Ishikawa (cell line): Measurements from ENCODE around the gene ARMC8.

Source experiments
- CEBPB ChIP-seq: IDR thresholded peaks from 2 replicates; pipeline ENCODE4 v1.6.1; 2012
- CREB1 ChIP-seq: IDR thresholded peaks from 2 replicates; pipeline ENCODE4 v1.6.1; 2012; ENCODE audit warnings: low read depth
- EGR1 ChIP-seq: IDR thresholded peaks from 2 replicates; pipeline ENCODE4 v1.6.1; 2012
- EP300 ChIP-seq: IDR thresholded peaks from 2 replicates; pipeline ENCODE4 v1.6.1; 2012; ENCODE audit warnings: borderline replicate concordance
- FOXM1 ChIP-seq: IDR thresholded peaks from 2 replicates; pipeline ENCODE4 v1.6.1; 2012; ENCODE audit warnings: low read depth, borderline replicate concordance
- MAX ChIP-seq: IDR thresholded peaks from 2 replicates; pipeline ENCODE4 v1.6.1; 2012
- NFIC ChIP-seq: IDR thresholded peaks from 2 replicates; pipeline ENCODE4 v1.6.1; 2012
- RAD21 ChIP-seq: IDR thresholded peaks from 2 replicates; pipeline ENCODE4 v1.6.1; 2012; ENCODE audit warnings: low read depth
- REST ChIP-seq: IDR thresholded peaks from 2 replicates; pipeline ENCODE4 v1.6.1; 2012; ENCODE audit warnings: low read depth, mild to moderate bottlenecking
- TAF1 ChIP-seq: IDR thresholded peaks from 2 replicates; pipeline ENCODE4 v1.6.1; 2012; ENCODE audit warnings: low read depth, mild to moderate bottlenecking
- TCF12 ChIP-seq: IDR thresholded peaks from 2 replicates; pipeline ENCODE4 v1.6.1; 2012; ENCODE audit warnings: low read depth
- TEAD4 ChIP-seq: IDR thresholded peaks from 2 replicates; pipeline ENCODE4 v1.6.1; 2012
- USF1 ChIP-seq: IDR thresholded peaks from 2 replicates; pipeline ENCODE4 v1.6.1; 2012
- YY1 ChIP-seq: IDR thresholded peaks from 2 replicates; pipeline ENCODE4 v1.6.1; 2012; ENCODE audit warnings: low read depth
- ZBTB7A ChIP-seq: IDR thresholded peaks from 2 replicates; pipeline ENCODE4 v1.6.1; 2012; ENCODE audit warnings: low read depth

ARMC8 gene

GRCh38 chr3:138173769-138174420 lies 13.2 kb upstream of the ARMC8 start:
- TF ChIP-seq YY1 (no peak), TAF1 (no peak), MAX (no peak), CREB1 (no peak), ZBTB7A (no peak), CEBPB (no peak), TEAD4 (no peak), RAD21 (no peak), NFIC (no peak), EP300 (no peak), FOXM1 (no peak), EGR1 (no peak), USF1 (no peak), TCF12 (no peak), REST (no peak)

- TF ChIP-seq REST (no peak), YY1 (peak; percentile 67; the same call in 1 of the 2 replicates), CREB1 (0 out of 2 replicates have a peak, but pooled peaks have one; percentile 9), CEBPB (no peak), TAF1 (peak; percentile 91), TCF12 (peak; percentile 61), RAD21 (no peak), ZBTB7A (no peak), TEAD4 (0 out of 2 replicates have a peak, but pooled peaks have one; percentile 10), USF1 (peak; percentile 27; the same call in 1 of the 2 replicates), MAX (peak; percentile 85), NFIC (no peak), EP300 (peak; percentile 37; the same call in 1 of the 2 replicates), EGR1 (no peak), FOXM1 (no peak)
Observed at GRCh38 chr3:138174421-138175131, 12.5 kb upstream of the ARMC8 start, which contains the start of gene DBR1. Gene DBR1 (minus strand): TSS chr3:138174921. CDS start chr3:138174795, 126 bp downstream.

GRCh38 chr3:138180375-138181029 lies 6.6 kb upstream of the ARMC8 start:
- peak; percentile 77 for TF ChIP-seq RAD21
- TF ChIP-seq TEAD4 = no peak

- TF ChIP-seq REST = no peak
- TF ChIP-seq CREB1 = no peak
- TF ChIP-seq ZBTB7A = no peak
- no peak for TF ChIP-seq EGR1
- TF ChIP-seq TEAD4 = no peak
- no peak for TF ChIP-seq YY1
- TF ChIP-seq TAF1 = no peak
- TF ChIP-seq CEBPB = no peak
- no peak for TF ChIP-seq EP300
- no peak for TF ChIP-seq MAX
- no peak for TF ChIP-seq TCF12
- TF ChIP-seq FOXM1 = no peak
- no peak for TF ChIP-seq RAD21
- no peak for TF ChIP-seq NFIC
- TF ChIP-seq USF1 = no peak
Observed at GRCh38 chr3:138184994-138185393, 2.1 kb upstream of the ARMC8 start.
